ENCODE results near the gene XYLT1.
"Not testable (repeated sequence)": the region's sequence is repeated elsewhere in the genome, so short reads cannot be mapped to it uniquely, and the experiment has no call there.

XYLT1 gene

DNA sequence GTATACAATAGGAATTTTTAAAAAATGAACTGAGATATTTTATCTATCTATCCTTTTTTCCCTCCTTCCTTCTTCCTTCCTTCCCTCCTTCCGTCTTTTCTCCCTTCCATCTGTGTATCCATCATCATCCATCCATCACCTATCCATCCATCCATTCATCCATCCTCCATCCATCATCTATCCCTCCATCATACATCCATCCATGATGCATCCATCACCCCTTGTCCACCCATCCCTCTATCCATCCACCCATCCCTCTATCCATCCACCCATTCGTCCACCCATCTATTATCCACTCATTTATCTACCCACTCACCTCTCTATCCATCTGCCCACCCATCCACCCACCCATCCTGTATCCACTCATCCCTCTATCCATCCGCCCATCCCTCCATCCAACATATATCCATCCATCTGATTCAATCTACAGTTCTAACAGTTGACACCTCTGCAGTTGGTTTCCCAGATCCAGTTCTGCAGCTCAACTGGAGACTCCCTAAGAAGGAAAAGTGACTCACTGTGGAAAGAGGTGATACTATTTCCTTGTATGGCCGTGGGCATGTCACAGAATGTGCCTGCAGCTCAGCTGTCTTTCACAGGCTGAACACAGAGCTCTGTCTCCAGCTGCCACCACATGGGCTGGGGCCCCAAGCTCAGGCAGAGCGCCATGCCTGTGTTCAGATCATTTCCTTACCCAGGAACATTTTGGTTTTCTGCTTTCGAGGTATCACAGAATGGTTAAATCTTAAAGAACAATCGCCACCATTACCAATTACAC, 130.8 kb downstream of the XYLT1 start:
- no peak for FAIRE-seq
- DNase-seq (ENCODE audit: low spot score) = no peak

DNA sequence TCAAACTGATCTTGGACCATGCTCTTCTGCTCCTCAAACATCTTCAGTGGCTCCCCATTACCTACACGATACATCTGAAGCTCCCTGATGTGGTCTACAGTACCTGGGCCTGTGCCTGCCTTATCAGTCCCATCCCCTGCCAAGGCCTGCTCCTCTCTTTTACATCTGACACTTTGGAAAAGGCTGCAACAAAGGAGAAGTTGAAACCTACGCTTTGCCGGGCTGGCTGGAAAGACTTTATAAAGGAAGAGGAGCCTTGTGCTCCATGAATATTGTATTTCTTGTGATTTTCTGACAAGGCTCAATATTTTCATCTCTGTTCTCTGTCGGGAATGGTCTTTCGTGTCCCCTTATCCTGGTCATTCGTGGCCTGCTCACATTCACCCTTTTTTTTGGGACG, 132.5 kb downstream of the XYLT1 start:
- FAIRE-seq (no peak), DNase-seq (ENCODE audit: low spot score) (no peak)

GRCh38 chr16:17336530-17336900, 134.2 kb downstream of the XYLT1 start:
- FAIRE-seq = no peak
- DNase-seq (ENCODE audit: low spot score) = no peak

GRCh38 chr16:17335826-17336529, 134.8 kb downstream of the XYLT1 start:
- FAIRE-seq (no peak), DNase-seq (ENCODE audit: low spot score) (no peak)

GRCh38 chr16:17335406-17335805, 135.4 kb downstream of the XYLT1 start:
- FAIRE-seq = not testable (repeated sequence)

DNA sequence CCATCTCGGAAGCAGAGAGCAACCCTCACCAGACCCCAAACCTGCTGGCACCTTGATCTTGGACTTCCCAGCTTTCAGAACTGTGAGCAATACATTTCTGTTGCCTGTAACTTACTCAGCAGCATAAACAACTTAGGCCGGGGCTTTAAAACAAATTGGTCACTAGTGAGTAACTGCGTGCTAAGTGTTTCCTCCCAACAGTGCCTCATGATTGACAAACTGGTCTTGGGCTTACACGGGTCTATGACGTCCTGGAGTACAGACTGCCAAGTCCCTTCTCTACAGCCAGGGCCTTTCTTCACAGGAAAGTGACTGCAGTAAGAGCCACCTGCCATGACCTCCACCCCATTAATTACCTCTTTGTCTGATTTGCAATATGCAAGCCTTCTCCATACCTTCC, 136.7 kb downstream of the XYLT1 start:
- no peak for FAIRE-seq

More at GRCh38 chr16:17335406-17335805, 135.4 kb downstream of the XYLT1 start:
- not testable (repeated sequence) for DNase-seq (ENCODE audit: low spot score)

DNA sequence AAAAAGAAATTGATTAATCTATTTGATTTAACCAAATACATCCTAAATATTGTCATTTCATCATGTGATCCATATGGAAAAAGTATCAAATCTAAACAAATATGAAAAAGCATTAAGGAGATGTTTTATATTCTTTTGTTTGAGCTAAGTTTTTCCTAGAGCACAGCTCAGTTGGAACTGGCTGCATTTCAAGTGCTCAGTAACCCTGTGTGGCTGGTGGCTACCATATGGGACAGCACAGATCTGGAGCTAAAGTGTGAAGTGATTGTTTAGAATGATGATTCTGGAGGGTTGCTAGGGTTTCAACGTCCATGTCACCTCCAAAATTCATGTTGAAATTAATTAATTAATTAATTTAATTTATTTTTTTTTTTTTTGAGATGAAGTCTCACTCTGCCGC, 137.5 kb downstream of the XYLT1 start:
- FAIRE-seq (no peak), DNase-seq (ENCODE audit: low spot score) (no peak)

More for the DNA sequence above, 136.7 kb downstream of the XYLT1 start:
- no peak for DNase-seq (ENCODE audit: low spot score)

- DNase-seq (ENCODE audit: low spot score) (no peak), FAIRE-seq (no peak)
Observed at GRCh38 chr16:17331991-17332390, 138.8 kb downstream of the XYLT1 start.

GRCh38 chr16:17331071-17331607, 139.6 kb downstream of the XYLT1 start:
- DNase-seq (ENCODE audit: low spot score) = no peak

DNA sequence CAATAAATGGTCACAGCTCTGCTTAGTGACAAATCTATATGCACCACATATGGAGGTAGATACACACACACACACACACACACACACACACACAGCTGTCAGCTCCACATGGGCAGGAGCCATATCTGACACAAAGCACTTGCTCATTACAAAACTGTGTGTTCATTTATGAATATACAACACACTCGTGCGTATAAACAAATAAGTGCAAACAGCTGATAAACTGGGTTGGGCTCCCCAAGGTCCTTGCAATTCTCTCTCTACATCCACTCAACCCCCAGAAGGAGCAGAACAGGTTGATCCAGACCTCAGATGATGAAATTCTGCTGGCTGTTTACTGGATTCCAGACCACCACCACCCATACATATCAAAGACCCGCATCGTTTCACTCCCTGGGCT, 140.7 kb downstream of the XYLT1 start:
- FAIRE-seq = no peak

More at GRCh38 chr16:17331071-17331607, 139.6 kb downstream of the XYLT1 start:
- no peak for FAIRE-seq

GRCh38 chr16:17329391-17329790, 141.4 kb downstream of the XYLT1 start:
- DNase-seq (ENCODE audit: low spot score) = no peak
- no peak for FAIRE-seq

More for the DNA sequence above, 140.7 kb downstream of the XYLT1 start:
- DNase-seq (ENCODE audit: low spot score) = no peak

- DNase-seq (ENCODE audit: low spot score) (no peak), FAIRE-seq (no peak)
Observed at GRCh38 chr16:17328932-17329331, 141.8 kb downstream of the XYLT1 start.

DNA sequence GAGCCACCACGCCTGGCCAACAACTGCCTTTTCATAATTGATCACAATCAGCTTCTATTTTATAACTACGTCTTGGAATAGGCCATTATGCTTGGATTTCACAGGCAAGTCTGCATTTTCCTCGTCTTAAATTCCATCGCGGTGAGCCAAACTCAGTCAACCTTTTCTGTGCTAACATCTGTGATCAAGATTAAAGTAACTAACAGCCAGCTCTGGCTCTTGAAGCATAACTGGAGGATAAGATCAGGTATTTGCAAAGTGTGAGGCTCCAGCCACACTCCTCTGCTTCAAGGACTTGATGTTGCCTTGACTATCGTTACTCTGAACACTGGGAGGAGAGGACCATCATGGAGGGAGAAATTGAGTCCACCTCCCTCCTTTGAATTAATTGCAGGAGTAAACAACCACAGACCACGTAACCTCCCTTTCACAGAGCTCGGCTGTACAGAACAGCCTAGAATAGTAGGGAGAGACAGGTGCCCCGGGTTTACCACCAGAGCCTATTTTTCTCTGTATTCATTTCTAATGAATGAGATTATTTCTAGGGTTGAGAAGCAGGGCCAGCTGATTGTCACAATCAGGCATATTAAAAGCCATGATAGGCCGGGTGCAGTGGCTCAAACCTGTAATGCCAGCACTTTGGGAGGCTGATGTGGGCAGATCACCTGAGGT, 143.0 kb downstream of the XYLT1 start:
- FAIRE-seq (no peak), DNase-seq (ENCODE audit: low spot score) (no peak)

DNA sequence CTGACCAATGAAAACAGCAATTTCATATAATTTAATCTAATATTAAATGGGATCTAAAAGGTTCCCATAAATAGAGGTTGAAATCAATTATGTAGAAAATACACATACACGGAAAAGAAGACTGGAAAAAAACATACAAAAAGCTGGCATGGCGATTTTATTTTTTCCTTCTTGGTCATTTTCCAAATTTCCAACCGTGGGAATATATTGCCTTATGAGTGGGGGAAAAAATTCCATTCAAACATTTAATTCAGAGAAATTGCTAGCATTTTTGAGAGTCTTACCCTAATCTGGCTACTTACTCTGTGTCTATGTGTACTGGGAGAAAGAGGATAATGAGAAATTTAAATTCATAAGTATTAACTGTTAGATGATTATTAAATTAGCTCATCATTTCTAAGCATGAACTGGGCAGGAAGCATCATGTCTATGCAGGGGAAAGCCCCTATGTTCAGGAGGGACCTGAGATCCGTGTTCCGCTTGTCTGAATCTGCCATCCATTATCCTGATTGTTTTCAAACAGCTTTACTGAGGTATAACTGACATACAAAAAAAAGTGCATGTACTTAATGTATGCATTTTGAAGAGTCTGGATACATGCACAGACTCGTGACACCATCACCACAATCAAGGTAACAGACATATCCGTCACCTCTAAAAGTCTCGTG, 145.2 kb downstream of the XYLT1 start:
- DNase-seq (ENCODE audit: low spot score) (no peak), FAIRE-seq (no peak)

DNA sequence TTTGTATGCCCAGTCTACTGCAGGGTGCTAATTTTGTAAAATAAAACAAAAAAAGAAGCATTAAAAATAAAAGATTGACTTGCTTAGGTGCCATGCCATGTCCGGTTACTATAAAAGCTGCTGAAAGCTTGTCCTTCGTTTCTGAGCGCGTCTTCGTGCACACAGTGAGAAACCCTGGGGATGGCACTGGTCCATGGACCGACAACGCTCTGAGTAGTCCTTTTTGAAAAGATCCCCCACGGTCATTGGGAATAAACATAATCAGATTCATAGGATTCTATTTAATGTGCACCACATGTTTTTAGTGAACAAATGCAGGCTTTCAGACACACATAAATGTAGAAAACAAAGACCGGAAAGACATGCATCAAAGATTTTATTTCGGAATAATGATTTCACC, 146.3 kb downstream of the XYLT1 start:
- no peak for FAIRE-seq

GRCh38 chr16:17323171-17323570, 147.6 kb downstream of the XYLT1 start:
- FAIRE-seq = no peak
- no peak for DNase-seq (ENCODE audit: low spot score)

More for the DNA sequence above, 146.3 kb downstream of the XYLT1 start:
- DNase-seq (ENCODE audit: low spot score) = no peak

GRCh38 chr16:17321824-17322223, 148.9 kb downstream of the XYLT1 start:
- FAIRE-seq (no peak), DNase-seq (ENCODE audit: low spot score) (no peak)

DNA sequence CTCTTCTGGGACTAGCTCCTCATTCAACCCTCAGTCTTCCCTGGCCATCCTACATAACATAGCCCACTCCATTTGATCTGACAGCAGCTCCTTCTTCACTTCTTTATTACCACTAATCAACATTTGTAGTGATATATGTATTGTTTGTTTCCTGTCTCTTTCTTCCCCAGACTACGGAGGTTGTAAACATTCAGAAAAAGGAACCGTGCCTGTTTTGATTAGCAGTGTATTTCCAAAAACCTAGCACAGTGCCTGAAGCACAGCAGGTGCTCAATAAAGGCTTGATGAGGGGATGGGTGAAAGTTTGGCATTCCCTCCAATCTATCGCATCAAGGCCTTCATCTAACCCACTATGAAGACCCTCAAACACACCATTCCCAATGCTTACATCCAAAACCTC, 150.8 kb downstream of the XYLT1 start:
- FAIRE-seq = no peak

GRCh38 chr16:17318238-17318637, 152.5 kb downstream of the XYLT1 start:
- no peak for DNase-seq (ENCODE audit: low spot score)
- FAIRE-seq = no peak

More for the DNA sequence above, 150.8 kb downstream of the XYLT1 start:
- no peak for DNase-seq (ENCODE audit: low spot score)

GRCh38 chr16:17316005-17316404, 154.8 kb downstream of the XYLT1 start:
- FAIRE-seq (no peak), DNase-seq (ENCODE audit: low spot score) (no peak)

Measured in urothelium cell line (cell line).